Measurements from ENCODE around the gene RNF220.

RNF220 gene

GRCh38 chr1:44423591-44424537, 18.8 kb downstream of the RNF220 start:
- Histone ChIP-seq H3K4me3 (ENCODE audit: low read length) (no peak overlapping the region), H3K27me3 (ENCODE audit: control insufficient read depth, insufficient read depth, low read length) (peaks cover 74% of the 10 kb centered on the region), H3K4me1 (ENCODE audit: control insufficient read depth, insufficient read depth, low read length) (peaks cover 6% of the 10 kb centered on the region), H3K36me3 (ENCODE audit: control insufficient read depth, insufficient read depth, low read length) (no peaks in the 10 kb centered on the region), H3K9me3 (ENCODE audit: control insufficient read depth, low read length) (no peaks in the 10 kb centered on the region), H3K9ac (ENCODE audit: low read length) (no peak overlapping the region)

DNA sequence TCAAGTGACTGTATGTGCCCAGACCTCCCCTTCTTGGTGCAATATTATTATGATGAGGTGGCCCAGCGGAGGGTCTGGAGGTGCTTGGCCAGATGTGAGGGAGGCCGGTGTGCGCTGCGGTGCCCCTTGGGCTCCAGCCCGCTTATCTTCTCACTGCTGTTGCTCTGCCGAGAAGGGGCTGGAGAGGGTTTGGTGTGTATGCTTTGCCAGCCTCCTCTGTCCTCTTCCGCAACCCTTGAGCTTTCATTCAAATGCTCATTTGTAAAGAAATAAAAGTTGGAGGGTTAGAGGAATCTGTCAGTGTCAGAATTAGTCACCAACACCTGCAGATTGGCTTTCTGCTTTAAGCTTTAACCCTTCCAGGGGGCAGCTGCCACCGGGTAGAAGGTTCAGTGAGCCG, 19.7 kb downstream of the RNF220 start:
- Histone ChIP-seq H3K4me3 (ENCODE audit: low read length) (no peak overlapping the region), H3K36me3 (ENCODE audit: control insufficient read depth, insufficient read depth, low read length) (no peaks in the 10 kb centered on the region), H3K4me1 (ENCODE audit: control insufficient read depth, insufficient read depth, low read length) (peaks cover 6% of the 10 kb centered on the region), H3K9ac (ENCODE audit: low read length) (no peak overlapping the region), H3K27me3 (ENCODE audit: control insufficient read depth, insufficient read depth, low read length) (peaks cover 71% of the 10 kb centered on the region), H3K9me3 (ENCODE audit: control insufficient read depth, low read length) (no peaks in the 10 kb centered on the region)

- no peaks in the 10 kb centered on the region for H3K9me3 ChIP-seq (ENCODE audit: control insufficient read depth, low read length)
- H3K4me1 ChIP-seq (ENCODE audit: control insufficient read depth, insufficient read depth, low read length) = peaks cover 6% of the 10 kb centered on the region
- no peak overlapping the region for H3K4me3 ChIP-seq (ENCODE audit: low read length)
- H3K9ac ChIP-seq (ENCODE audit: low read length) = no peak overlapping the region
- no peaks in the 10 kb centered on the region for H3K36me3 ChIP-seq (ENCODE audit: control insufficient read depth, insufficient read depth, low read length)
- peaks cover 64% of the 10 kb centered on the region for H3K27me3 ChIP-seq (ENCODE audit: control insufficient read depth, insufficient read depth, low read length)
Measured at GRCh38 chr1:44425341-44426082, 20.5 kb downstream of the RNF220 start.

- H3K36me3 ChIP-seq (ENCODE audit: control insufficient read depth, insufficient read depth, low read length) = no peaks in the 10 kb centered on the region
- H3K9me3 ChIP-seq (ENCODE audit: control insufficient read depth, low read length) = no peaks in the 10 kb centered on the region
- H3K4me3 ChIP-seq (ENCODE audit: low read length) = no peak overlapping the region
- H3K9ac ChIP-seq (ENCODE audit: low read length) = no peak overlapping the region
- no peaks in the 10 kb centered on the region for H3K4me1 ChIP-seq (ENCODE audit: control insufficient read depth, insufficient read depth, low read length)
- peaks cover 25% of the 10 kb centered on the region for H3K27me3 ChIP-seq (ENCODE audit: control insufficient read depth, insufficient read depth, low read length)
Measured at GRCh38 chr1:44431861-44432260, 26.8 kb downstream of the RNF220 start.

GRCh38 chr1:44433209-44433608, 28.2 kb downstream of the RNF220 start:
- H3K9ac ChIP-seq (ENCODE audit: low read length) = no peak overlapping the region
- peaks cover 13% of the 10 kb centered on the region for H3K27me3 ChIP-seq (ENCODE audit: control insufficient read depth, insufficient read depth, low read length)
- H3K4me3 ChIP-seq (ENCODE audit: low read length) = no peak overlapping the region
- no peaks in the 10 kb centered on the region for H3K4me1 ChIP-seq (ENCODE audit: control insufficient read depth, insufficient read depth, low read length)
- no peaks in the 10 kb centered on the region for H3K36me3 ChIP-seq (ENCODE audit: control insufficient read depth, insufficient read depth, low read length)
- no peaks in the 10 kb centered on the region for H3K9me3 ChIP-seq (ENCODE audit: control insufficient read depth, low read length)

- Histone ChIP-seq H3K27me3 (ENCODE audit: control insufficient read depth, insufficient read depth, low read length) (peaks cover 5% of the 10 kb centered on the region), H3K9ac (ENCODE audit: low read length) (no peak overlapping the region), H3K4me3 (ENCODE audit: low read length) (no peak overlapping the region), H3K4me1 (ENCODE audit: control insufficient read depth, insufficient read depth, low read length) (no peaks in the 10 kb centered on the region), H3K9me3 (ENCODE audit: control insufficient read depth, low read length) (no peaks in the 10 kb centered on the region), H3K36me3 (ENCODE audit: control insufficient read depth, insufficient read depth, low read length) (no peaks in the 10 kb centered on the region)
Measured at GRCh38 chr1:44436401-44437106, 31.5 kb downstream of the RNF220 start.

DNA sequence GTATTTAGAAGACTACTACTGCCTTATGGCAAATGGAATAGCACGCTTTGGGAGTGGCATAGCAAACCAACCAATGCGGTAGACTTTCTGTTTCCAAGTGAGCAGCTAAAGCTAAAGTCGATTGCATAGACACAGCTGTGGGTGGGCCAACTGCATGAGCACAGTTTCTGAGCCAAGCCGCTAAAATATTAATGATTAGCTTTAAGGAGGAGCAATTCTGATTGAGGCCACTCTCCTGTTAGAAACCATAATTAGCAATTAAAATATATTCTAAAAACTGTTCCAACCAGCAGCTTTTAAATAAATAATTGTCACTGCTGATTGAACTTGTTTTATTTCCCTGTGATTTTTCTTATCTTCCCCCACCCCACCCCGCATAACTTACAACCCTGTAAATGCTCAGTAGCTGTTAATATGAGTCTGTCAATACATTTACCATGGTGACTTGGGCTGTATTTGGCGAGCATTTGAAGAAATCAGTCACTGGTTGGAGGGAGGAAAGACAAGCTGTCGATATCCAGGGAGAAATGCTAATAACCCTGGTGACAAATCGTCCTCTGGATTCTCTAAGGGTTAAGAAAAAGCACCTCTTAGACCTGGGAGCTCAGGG, 32.2 kb downstream of the RNF220 start:
- Histone ChIP-seq H3K9me3 (ENCODE audit: control insufficient read depth, low read length) (no peaks in the 10 kb centered on the region), H3K36me3 (ENCODE audit: control insufficient read depth, insufficient read depth, low read length) (no peaks in the 10 kb centered on the region), H3K4me3 (ENCODE audit: low read length) (no peak overlapping the region), H3K27me3 (ENCODE audit: control insufficient read depth, insufficient read depth, low read length) (peaks cover 5% of the 10 kb centered on the region), H3K9ac (ENCODE audit: low read length) (no peak overlapping the region), H3K4me1 (ENCODE audit: control insufficient read depth, insufficient read depth, low read length) (no peaks in the 10 kb centered on the region)

DNA sequence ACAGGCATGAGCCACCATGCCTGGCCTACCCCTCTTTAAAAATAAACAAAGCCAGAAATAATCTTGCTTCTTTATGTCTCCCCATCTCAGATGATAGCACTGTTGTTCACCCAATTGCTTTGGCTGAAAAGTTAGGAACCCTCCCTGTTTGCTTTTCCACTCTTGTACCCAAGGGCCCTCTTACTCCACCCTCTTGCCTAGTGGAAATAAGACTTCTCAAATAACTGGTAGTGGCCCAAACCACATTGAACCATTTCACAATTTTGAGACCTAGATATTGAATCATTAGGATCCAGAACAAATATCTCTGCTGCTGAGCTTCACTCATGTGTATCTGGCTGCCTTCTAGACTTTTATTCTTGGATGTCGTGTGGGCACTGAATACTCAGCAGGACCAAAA, 37.7 kb downstream of the RNF220 start:
- H3K36me3 ChIP-seq (ENCODE audit: control insufficient read depth, insufficient read depth, low read length) = no peaks in the 10 kb centered on the region
- H3K9ac ChIP-seq (ENCODE audit: low read length) = no peak overlapping the region
- no peak overlapping the region for H3K4me3 ChIP-seq (ENCODE audit: low read length)
- peaks cover 5% of the 10 kb centered on the region for H3K27me3 ChIP-seq (ENCODE audit: control insufficient read depth, insufficient read depth, low read length)
- H3K9me3 ChIP-seq (ENCODE audit: control insufficient read depth, low read length) = no peaks in the 10 kb centered on the region
- H3K4me1 ChIP-seq (ENCODE audit: control insufficient read depth, insufficient read depth, low read length) = no peaks in the 10 kb centered on the region

DNA sequence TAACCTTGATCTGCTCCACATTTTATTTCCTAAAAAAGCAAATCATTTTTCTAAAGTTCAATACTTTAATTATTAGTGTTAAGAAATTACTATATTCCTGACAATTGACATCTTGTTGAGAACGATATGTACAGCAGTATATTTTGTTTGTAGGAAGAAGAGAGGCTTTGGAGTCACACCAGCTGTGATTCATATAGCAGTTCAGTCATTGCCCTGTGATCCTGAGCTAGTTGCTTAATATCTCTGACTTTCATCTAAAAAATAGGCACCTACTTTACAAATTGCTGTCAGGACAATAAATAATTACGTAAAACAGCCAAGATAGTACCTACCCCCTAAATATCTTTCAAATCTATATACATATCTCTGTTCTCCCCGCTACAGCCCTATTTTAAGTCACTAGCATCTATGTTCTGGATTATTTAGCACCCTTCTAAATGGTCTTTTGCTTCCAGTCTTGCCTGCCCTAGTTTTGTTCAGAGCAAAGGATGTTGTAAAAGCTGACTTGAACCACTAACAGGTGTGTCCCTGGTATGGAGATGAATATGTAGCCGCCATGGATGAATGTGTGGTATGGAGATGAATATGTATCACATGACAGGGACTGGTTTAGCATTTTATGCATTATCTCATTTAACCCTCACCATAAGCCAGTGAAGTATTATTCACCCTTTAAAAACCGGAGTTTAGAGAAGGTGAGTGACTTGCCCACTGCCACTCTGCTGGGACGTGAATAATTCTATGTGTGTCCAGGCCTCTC, 42.2 kb downstream of the RNF220 start:
- Histone ChIP-seq H3K27me3 (ENCODE audit: control insufficient read depth, insufficient read depth, low read length) (no peaks in the 10 kb centered on the region), H3K4me1 (ENCODE audit: control insufficient read depth, insufficient read depth, low read length) (no peaks in the 10 kb centered on the region), H3K9ac (ENCODE audit: low read length) (no peak overlapping the region), H3K4me3 (ENCODE audit: low read length) (no peak overlapping the region), H3K36me3 (ENCODE audit: control insufficient read depth, insufficient read depth, low read length) (no peaks in the 10 kb centered on the region), H3K9me3 (ENCODE audit: control insufficient read depth, low read length) (no peaks in the 10 kb centered on the region)

DNA sequence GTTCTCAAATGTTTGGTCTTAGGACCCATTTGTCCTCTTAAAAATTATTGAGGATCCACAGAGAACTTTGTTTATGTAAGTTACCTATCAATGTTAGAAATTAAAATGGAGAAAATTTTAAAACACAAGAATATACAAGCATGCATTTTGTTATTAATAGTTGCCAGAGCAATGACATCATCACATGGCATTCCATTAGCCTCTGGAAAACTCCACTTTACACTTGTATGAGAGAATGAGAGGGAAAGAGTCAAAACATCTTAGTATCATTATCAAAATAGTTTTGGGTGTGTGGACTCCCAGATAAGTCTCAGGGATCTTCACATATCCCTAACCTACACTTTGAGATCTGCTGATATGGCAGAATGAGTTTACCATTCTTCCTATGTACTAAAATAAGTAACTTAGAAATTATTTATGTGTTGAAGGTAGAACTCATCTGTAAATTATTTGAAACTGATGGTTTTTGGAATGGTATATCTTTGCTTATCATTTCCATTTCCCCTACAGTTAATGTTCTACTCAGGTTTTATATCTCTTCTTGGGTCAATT, 48.8 kb downstream of the RNF220 start:
- no peak overlapping the region for H3K9ac ChIP-seq (ENCODE audit: low read length)
- H3K36me3 ChIP-seq (ENCODE audit: control insufficient read depth, insufficient read depth, low read length) = no peaks in the 10 kb centered on the region
- no peaks in the 10 kb centered on the region for H3K9me3 ChIP-seq (ENCODE audit: control insufficient read depth, low read length)
- peaks cover 8% of the 10 kb centered on the region for H3K27me3 ChIP-seq (ENCODE audit: control insufficient read depth, insufficient read depth, low read length)
- no peak overlapping the region for H3K4me3 ChIP-seq (ENCODE audit: low read length)
- no peaks in the 10 kb centered on the region for H3K4me1 ChIP-seq (ENCODE audit: control insufficient read depth, insufficient read depth, low read length)

- no peak overlapping the region for H3K9ac ChIP-seq (ENCODE audit: low read length)
- no peaks in the 10 kb centered on the region for H3K36me3 ChIP-seq (ENCODE audit: control insufficient read depth, insufficient read depth, low read length)
- no peaks in the 10 kb centered on the region for H3K9me3 ChIP-seq (ENCODE audit: control insufficient read depth, low read length)
- H3K4me1 ChIP-seq (ENCODE audit: control insufficient read depth, insufficient read depth, low read length) = no peaks in the 10 kb centered on the region
- H3K27me3 ChIP-seq (ENCODE audit: control insufficient read depth, insufficient read depth, low read length) = peaks cover 8% of the 10 kb centered on the region
- H3K4me3 ChIP-seq (ENCODE audit: low read length) = no peak overlapping the region
Measured at GRCh38 chr1:44454704-44455103, 49.6 kb downstream of the RNF220 start.
